Gastrocnemius medialis (tissue), 4 donors: ENCODE results near the gene CYFIP2. TPM values are rescaled to one million over a fixed set of nuclear protein-coding genes. Genes with fewer than 3 reads are reported as not detected.

Experiments used
- ATAC-seq, 2 donors: fragments of 150-250 bp; one replicate each; pipeline ENCODE4 v1.9.1; 2016
- DNase-seq, 2 donors: peaks; one replicate each; pipeline ENCODE4 v3.0.0-alpha.2; 2019
- H3K27ac ChIP-seq, 4 donors: fragments of 200-600 bp; sonication (generic); 1 replicate in 1 of 4; 2 replicates in 3 of 4; pipeline ENCODE4 v1.5.1; 2016 to 2018; ENCODE audit warnings: mild to moderate bottlenecking in 2 of 4, moderate library complexity in 1 of 4
- H3K27me3 ChIP-seq, 3 donors: fragments of 200-600 bp; sonication (generic) in 2 of 3; 1 replicate in 1 of 3; 2 replicates in 2 of 3; pipeline versions ENCODE4 v1.5.1 to v1.6.0; 2016 to 2019; ENCODE audit warnings: mild to moderate bottlenecking in 1 of 3, moderate library complexity in 1 of 3
- H3K36me3 ChIP-seq, 2 donors: fragments of 200-600 bp; sonication (generic) in 1 of 2; one replicate each; pipeline ENCODE4 v1.5.1; 2017 to 2018
- H3K4me1 ChIP-seq, 2 donors: fragments of 200-600 bp; sonication (generic) in 1 of 2; one replicate each; pipeline ENCODE4 v1.5.1; 2016 to 2017; ENCODE audit warnings: mild to moderate bottlenecking in 2 of 2
- H3K4me3 ChIP-seq, 4 donors: fragments of 200-600 bp; sonication (generic) in 3 of 4; 1 replicate in 1 of 4; 2 replicates in 3 of 4; pipeline ENCODE4 v1.5.1; 2016 to 2019; ENCODE audit warnings: mild to moderate bottlenecking in 2 of 4
- H3K9me3 ChIP-seq, 3 donors: fragments of 200-600 bp; sonication (generic) in 2 of 3; 1 replicate in 1 of 3; 2 replicates in 2 of 3; pipeline ENCODE4 v1.5.1; 2016 to 2019
- CTCF ChIP-seq, 5 experiments: fragments of 450-650 bp in 3 of 5; fragments of 200-600 bp in 2 of 5; sonication (generic) in 2 of 5; IDR thresholded peaks in 4 of 5; conservative IDR thresholded peaks in 1 of 5; 1 replicate in 4 of 5; 2 replicates in 1 of 5; pipeline ENCODE4 v1.5.1; 2016 to 2019; ENCODE audit warnings: antibody characterized with exemption in 5 of 5, mild to moderate bottlenecking in 3 of 5, moderate library complexity in 3 of 5
- POLR2A ChIP-seq, 2 donors: fragments of 450-650 bp; IDR thresholded peaks; one replicate each; pipeline ENCODE4 v1.6.1; 2017; ENCODE audit warnings: antibody characterized with exemption in 2 of 2, mild to moderate bottlenecking in 2 of 2, moderate library complexity in 2 of 2
- in situ Hi-C, 4 donors: fragments of 200-750 bp; cut with MboI; loops; one replicate each; pipeline versions ENCODE4 v1.15.0 to v1.8.0; 2017; ENCODE audit warnings: low sequenced_read_pairs in 4 of 4
- intact Hi-C: fragments of 100-400 bp; cut with DNase I; formaldehyde crosslinking; loops from one replicate; pipeline ENCODE4 v1.15.1; 2023; ENCODE audit warnings: low total_unique reads
- total RNA-seq, 4 donors: library from RNA; depleted of rRNA; stranded (reverse); fragments of >200 nt; gene quantifications; one replicate each; pipeline versions ENCODE4 v1.1.0 to v1.2.3, GENCODE V29; 2016

CYFIP2 gene
- total RNA-seq, 4 donors from 2014 or later = 5.9 to 15.5 (median 10.7) TPM

- in situ Hi-C loops (loop anchor here in 1 of 4 donors (5.0 to 10.0 kb wide), 2 partner anchors 59 to 222 kb away; no protein-coding TSS in a partner anchor), intact Hi-C loops (loop anchor here (1.0 kb wide), 1 partner anchor 59 kb away; no protein-coding TSS in a partner anchor)
- ATAC-seq (peak in 1 of 2 donors; percentile 28), DNase-seq (no peak)
- no peaks in the 10 kb centered on the region for H3K36me3 ChIP-seq
- no peak overlapping the region for H3K27ac ChIP-seq
- H3K9me3 ChIP-seq = no peaks in the 10 kb centered on the region
- no peaks in the 10 kb centered on the region for H3K4me1 ChIP-seq
- H3K4me3 ChIP-seq = no peak overlapping the region
- H3K27me3 ChIP-seq = no peaks in the 10 kb centered on the region
- TF ChIP-seq POLR2A (IDR thresholded peaks at IDR 0.05) (no peak), CTCF (IDR thresholded peaks at IDR 0.05 in 4 of 5, conservative IDR thresholded peaks at IDR 0.05 in 1 of 5) (no peak)
Measured at GRCh38 chr5:157252711-157253465, 13.0 kb upstream of the CYFIP2 start.

GRCh38 chr5:157253547-157253946 is 12.4 kb upstream of the CYFIP2 start:
- ATAC-seq = peak; percentile 82 to 88
- no peaks in the 10 kb centered on the region for H3K9me3 ChIP-seq
- no peak overlapping the region for H3K27ac ChIP-seq
- no peaks in the 10 kb centered on the region for H3K27me3 ChIP-seq
- no peak for TF ChIP-seq POLR2A (IDR thresholded peaks at IDR 0.05)
- peak; percentile 32 to 75 (median 69) for TF ChIP-seq CTCF (IDR thresholded peaks at IDR 0.05 in 4 of 5, conservative IDR thresholded peaks at IDR 0.05 in 1 of 5)
- H3K4me1 ChIP-seq = no peaks in the 10 kb centered on the region
- intact Hi-C loops = loop anchor here (1.0 kb wide), 1 partner anchor 59 kb away; no protein-coding TSS in a partner anchor
- peak in 1 of 2 donors; percentile 12 for DNase-seq
- no peaks in the 10 kb centered on the region for H3K36me3 ChIP-seq
- H3K4me3 ChIP-seq = no peak overlapping the region
- in situ Hi-C loops = loop anchor here in 1 of 4 donors (5.0 to 10.0 kb wide), 2 partner anchors 59 to 221 kb away; no protein-coding TSS in a partner anchor

GRCh38 chr5:157258450-157258849 is 7.5 kb upstream of the CYFIP2 start:
- no peak for ATAC-seq
- Histone ChIP-seq H3K4me1 (no peaks in the 10 kb centered on the region), H3K9me3 (no peaks in the 10 kb centered on the region), H3K4me3 (no peak overlapping the region), H3K27ac (no peak overlapping the region), H3K36me3 (no peaks in the 10 kb centered on the region), H3K27me3 (no peaks in the 10 kb centered on the region)
- intact Hi-C loops = no loop called here
- DNase-seq = no peak
- no peak for TF ChIP-seq POLR2A (IDR thresholded peaks at IDR 0.05)
- no peak for TF ChIP-seq CTCF (IDR thresholded peaks at IDR 0.05 in 4 of 5, conservative IDR thresholded peaks at IDR 0.05 in 1 of 5)
- in situ Hi-C loops = loop anchor here in 1 of 4 donors (10.0 kb wide), 1 partner anchor 216 kb away; no protein-coding TSS in a partner anchor

GRCh38 chr5:157259699-157260098 is 6.2 kb upstream of the CYFIP2 start:
- H3K36me3 ChIP-seq = no peaks in the 10 kb centered on the region
- no peak for TF ChIP-seq POLR2A (IDR thresholded peaks at IDR 0.05)
- TF ChIP-seq CTCF (IDR thresholded peaks at IDR 0.05 in 4 of 5, conservative IDR thresholded peaks at IDR 0.05 in 1 of 5) = no peak
- H3K9me3 ChIP-seq = no peaks in the 10 kb centered on the region
- no peaks in the 10 kb centered on the region for H3K27me3 ChIP-seq
- no peak overlapping the region for H3K4me3 ChIP-seq
- H3K4me1 ChIP-seq = no peaks in the 10 kb centered on the region
- in situ Hi-C loops = loop anchor here in 1 of 4 donors (10.0 kb wide), 1 partner anchor 215 kb away; no protein-coding TSS in a partner anchor
- no peak overlapping the region for H3K27ac ChIP-seq
- no peak for ATAC-seq
- intact Hi-C loops = no loop called here
- no peak for DNase-seq
